Fibroblast of skin of scalp (primary cell): ENCODE results near the gene KDM7A.

ENCODE experiments used
- DNase-seq: peaks from one replicate; pipeline ENCODE4 v3.0.0-alpha.2; 2013

KDM7A gene

GRCh38 chr7:140053812-140054539 lies 122.8 kb downstream of the KDM7A start:
- no peak for DNase-seq

DNA sequence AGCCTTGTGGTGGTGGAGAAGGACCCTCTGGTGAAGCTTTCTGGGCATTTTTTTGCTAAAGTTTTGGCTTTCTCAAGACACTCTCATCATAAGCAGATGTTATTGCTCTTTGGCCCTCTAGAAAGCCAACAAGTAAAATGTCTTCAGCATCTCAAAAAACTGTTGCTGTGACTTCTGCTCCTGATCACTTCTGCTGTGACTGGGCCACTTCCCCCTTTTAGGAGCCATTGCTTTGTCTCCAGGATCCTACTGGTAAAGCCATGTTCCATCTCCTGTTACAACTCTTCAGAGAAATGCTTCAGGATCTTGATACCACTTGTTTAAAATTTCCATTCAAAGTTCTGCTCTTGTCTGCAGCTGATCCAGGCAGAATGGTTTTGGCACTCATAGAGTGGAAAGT lies 125.0 kb downstream of the KDM7A start:
- DNase-seq: no peak

- no peak for DNase-seq
Observed at GRCh38 chr7:140050100-140050499, 126.7 kb downstream of the KDM7A start.

DNA sequence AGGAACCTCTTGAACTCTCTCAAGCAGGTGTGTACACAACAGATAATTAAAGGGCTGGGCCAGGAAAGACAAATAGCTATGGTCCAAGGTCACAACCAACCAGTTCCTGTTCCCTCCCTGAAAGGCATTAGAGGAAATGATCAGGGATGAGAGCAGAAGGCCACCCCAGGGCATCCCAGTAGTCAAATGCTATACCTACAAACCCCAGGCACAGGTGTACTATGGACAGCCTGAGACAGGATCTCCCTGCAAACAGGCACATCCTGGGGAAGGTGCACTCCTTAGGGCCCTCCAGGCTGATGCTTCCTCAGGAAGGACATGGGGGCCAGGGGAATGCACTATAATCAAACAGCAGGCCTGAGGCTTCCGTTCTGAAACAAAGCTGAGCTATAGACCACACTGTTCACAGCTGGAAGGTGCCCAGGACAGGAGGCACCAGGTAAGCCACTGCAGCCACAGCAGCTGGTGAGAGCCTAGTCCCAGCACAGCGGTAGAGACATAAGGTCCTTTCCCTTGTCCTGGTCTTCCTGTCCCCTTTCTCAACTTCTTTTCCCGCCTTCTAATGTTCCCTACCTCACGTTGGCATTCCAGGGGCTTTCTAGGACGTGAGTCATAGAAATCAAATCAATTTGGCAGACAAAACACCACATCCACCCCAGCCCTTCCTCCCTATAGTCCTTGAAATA lies 127.3 kb downstream of the KDM7A start:
- peak; percentile 41 for DNase-seq

DNA sequence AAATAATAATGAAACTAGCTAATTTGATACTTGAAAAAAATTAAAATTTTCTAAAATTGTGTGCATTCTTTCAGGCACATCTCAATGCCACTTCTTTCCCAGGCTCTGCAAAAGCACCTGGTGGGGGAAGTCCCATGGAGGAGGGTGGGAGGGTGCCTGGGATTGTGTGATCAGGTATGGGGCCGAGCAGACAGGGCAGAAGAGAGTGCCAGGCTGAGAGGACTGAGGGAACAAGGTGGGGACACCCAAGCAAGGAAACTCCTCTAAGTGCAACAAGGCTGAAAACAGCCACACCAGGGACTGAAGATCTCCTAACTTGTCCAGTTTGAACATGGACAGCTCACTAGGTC lies 127.8 kb downstream of the KDM7A start:
- no peak for DNase-seq

DNA sequence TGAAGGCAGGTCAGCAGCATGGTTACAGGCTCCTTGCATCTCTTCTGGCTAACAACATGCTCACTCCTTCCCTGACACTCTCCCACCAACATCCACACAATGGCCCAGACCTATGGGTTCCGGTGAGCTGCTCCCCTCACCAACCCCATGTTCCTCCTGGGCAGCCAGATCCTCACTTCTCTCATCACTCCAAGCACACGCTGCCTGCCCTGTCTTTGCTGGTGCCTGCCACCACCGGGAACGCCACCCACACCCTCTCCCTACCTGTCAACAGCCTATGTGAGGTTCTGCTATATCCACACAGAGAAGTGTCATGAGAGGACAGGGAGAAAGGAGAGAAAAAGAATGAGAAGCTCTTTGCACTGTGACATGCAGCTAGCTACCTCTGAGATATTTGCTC lies 128.6 kb downstream of the KDM7A start:
- no peak for DNase-seq

DNA sequence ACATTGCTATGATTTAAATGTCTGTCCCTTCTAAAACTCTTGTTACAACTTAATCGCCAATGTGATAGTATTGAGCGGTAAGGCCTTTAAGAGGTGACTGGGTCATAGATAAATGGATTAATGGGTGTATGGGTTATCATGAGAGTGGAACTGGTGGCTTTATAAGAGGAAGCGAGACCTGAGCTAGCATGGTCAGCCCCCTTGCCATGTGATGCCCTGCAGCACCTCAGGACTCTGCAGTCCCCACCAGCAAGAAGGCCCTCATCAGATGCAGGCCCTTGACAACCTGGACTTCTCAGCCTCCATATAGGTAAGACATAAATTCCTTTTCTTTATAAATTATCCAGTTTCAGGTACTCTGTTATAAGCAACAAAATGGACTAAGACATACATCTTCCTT lies 129.6 kb downstream of the KDM7A start:
- DNase-seq: no peak

GRCh38 chr7:140045697-140046096 lies 131.1 kb downstream of the KDM7A start:
- no peak for DNase-seq

DNA sequence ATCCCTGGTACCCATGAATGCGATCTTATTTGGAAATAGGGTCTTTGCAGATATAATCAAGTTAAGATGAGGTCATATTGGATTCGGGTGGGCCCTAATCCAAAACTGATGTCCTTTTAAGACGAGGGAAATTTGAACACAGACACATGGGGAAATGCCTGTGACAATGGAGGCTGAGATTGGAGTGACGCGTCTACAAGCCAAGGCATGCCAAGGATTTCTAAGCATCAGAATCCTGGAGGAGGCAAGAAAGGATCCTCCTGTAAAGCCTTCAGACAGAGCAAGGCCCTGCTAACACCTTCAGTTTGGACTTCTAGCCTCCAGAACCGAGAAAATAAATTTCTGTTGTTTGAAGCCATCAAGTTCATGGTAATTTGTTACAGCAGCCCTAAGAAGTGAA lies 132.5 kb downstream of the KDM7A start:
- DNase-seq: no peak

DNA sequence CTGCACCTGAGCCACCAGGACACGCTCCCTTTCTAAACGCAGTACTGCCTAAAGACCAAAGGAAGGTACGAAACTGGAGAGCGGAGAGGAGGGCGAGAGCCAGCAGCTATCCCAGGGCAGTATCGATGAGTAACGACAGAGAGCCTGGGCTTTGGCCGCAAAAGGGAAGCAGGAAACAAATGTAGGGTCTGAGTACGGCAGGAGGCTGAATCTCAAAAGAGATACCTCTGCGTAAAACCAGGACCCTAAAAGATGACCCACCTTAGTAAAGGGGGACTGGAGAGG lies 134.5 kb downstream of the KDM7A start:
- DNase-seq: no peak

GRCh38 chr7:140041659-140042385 lies 135.0 kb downstream of the KDM7A start:
- DNase-seq: peak; percentile 81

DNA sequence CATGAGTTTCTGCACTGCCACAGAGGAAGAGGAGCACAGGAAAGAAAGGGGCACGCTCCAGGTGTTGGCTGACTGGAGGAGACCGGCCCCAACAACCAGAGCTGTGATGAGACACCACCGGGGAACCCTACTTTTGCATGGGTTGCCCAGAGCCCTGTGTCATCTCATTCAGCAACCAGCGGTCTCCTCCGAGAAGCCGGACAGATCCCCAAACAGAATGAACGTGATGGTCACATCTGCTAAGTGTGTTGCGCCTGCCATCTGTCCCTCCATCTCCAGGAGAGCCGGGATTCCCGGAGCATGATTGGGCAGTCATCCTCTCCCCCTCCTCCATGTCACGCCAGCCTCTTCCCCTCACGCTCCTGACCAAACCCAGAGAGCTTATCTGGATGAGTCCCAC lies 136.9 kb downstream of the KDM7A start:
- no peak for DNase-seq

- no peak for DNase-seq
Observed at GRCh38 chr7:140039066-140039465, 137.7 kb downstream of the KDM7A start.

DNA sequence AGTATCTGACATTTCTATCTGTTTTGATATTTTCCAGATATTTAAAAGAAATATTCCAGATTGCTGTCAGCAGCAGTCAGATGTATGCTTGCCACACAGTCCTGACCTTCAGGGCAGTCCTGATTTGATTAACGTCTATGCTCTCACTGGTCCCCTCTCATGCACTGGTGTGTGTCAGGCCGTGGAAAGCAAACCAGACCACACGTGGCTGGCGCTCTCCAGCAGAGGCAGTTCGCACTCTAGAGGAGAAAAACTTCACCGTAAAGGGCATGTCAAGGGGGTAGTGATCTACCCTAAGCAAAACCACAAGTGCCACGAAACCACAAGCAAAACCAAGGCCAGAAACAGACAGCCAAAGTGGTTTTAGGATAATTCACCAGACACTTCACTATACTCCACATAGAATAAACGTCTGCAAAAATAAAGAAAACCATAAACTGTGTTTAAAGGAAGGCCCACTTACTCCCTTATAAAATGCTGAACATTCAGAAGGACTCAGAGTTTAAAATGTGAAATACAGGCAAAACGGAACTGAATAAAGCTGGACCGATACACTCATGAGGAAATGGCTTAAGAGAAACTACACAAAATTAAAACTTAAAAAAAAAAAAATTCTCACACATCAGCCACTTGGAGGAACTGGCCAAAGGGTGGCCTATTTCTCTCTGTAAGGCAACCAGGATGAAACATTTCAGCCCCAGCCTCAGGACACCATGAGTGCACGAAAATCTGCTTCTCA lies 140.4 kb downstream of the KDM7A start:
- DNase-seq: peak; percentile 53

- peak; percentile 87 for DNase-seq
Observed at GRCh38 chr7:140035400-140036223, 141.2 kb downstream of the KDM7A start.
